Fibroblast of villous mesenchyme (primary cell): ENCODE measurements around the gene DGKG. TPM values are rescaled to one million over a fixed set of nuclear protein-coding genes. Genes with fewer than 3 reads are reported as not detected.

ENCODE experiments used
- DNase-seq: peaks from one replicate; pipeline ENCODE4 v3.0.0-alpha.2; 2010; ENCODE audit warnings: low read depth
- H3K4me3 ChIP-seq: 2 replicates; pipeline ENCODE4 v1.5.1; 2011; ENCODE audit warnings: low read depth, mild to moderate bottlenecking, low read length
- CTCF ChIP-seq: IDR thresholded peaks from 2 replicates; pipeline ENCODE4 v1.5.1; 2012; ENCODE audit warnings: low read depth, mild to moderate bottlenecking, low read length; ENCODE audit not compliant: insufficient read depth
- total RNA-seq: library from RNA; depleted of rRNA; stranded (reverse); fragments of >200 nt; gene quantifications from 2 replicates; pipeline ENCODE4 v1.2.3, GENCODE V29; 2012

The DGKG gene
- total RNA-seq, 1 donor: under 0.01 TPM

GRCh38 chr3:186124592-186124991, 237.4 kb downstream of the DGKG start:
- no peak overlapping the region for H3K4me3 ChIP-seq
- no peak for DNase-seq
- no peak for TF ChIP-seq CTCF

- no peak for TF ChIP-seq CTCF
- no peak for DNase-seq
- no peak overlapping the region for H3K4me3 ChIP-seq
These were observed 239.0 kb downstream of the DGKG start for GRCh38 chr3:186123012-186123411.

DNA sequence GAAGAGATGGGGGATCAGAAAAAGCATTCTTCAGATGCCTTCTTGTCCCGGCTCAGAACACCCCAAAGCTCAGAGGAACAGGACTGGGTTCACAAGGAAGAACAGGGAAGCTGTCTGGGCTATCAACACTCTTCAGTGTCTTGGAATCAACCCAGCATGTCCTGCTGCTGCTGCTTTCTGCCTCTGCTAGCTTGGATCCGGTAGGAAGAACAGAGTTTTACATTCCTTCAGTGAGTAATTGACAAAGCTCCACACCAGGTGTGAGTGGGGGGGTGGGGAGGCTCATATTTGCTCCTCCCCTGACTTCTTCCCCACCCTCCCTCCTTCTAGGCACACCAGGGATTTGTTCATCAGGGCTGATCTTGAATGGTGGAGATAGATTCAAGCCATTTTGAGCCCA, 240.1 kb downstream of the DGKG start:
- no peak for TF ChIP-seq CTCF
- no peak overlapping the region for H3K4me3 ChIP-seq
- no peak for DNase-seq

DNA sequence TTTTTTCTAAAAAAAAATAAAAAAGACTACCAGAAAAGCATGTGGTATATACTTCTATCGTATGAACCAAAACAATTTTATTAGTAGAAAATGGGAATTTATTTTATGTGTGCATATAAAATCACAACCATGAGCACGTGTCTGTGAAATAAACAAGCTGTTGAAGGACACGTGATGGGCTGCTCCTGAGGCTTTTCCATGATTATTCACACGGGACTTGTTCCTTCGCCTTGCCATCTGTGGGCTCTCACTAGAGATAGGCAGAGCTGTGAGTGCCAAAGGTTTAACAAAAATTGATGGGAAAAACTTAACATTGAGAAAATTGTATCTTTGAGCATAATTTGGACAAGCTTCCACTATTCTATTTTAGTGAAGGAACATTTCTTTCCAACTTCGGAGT, 240.8 kb downstream of the DGKG start:
- no peak overlapping the region for H3K4me3 ChIP-seq
- no peak for DNase-seq
- no peak for TF ChIP-seq CTCF

DNA sequence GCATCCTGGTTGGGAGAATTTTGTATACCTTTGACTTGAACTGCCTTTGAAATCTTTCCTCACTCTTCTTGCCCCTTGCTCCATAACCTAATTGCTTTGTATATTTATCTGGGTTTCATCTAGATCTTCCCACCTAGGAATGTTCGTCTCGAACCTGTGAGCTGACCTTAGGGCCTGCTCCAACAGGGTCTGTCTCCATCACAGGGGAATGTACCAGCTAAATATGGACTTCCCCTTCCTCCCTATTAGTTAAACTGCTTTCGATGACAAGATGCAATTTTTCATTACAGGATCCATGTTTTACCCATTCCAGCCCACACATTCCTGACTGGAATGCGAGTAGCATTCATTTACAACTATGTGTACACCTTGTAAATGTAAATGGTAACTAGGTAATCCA, 242.5 kb downstream of the DGKG start:
- no peak overlapping the region for H3K4me3 ChIP-seq
- DNase-seq: no peak
- no peak for TF ChIP-seq CTCF

GRCh38 chr3:186118692-186119091, 243.3 kb downstream of the DGKG start:
- TF ChIP-seq CTCF: no peak
- DNase-seq: no peak
- H3K4me3 ChIP-seq: no peak overlapping the region

DNA sequence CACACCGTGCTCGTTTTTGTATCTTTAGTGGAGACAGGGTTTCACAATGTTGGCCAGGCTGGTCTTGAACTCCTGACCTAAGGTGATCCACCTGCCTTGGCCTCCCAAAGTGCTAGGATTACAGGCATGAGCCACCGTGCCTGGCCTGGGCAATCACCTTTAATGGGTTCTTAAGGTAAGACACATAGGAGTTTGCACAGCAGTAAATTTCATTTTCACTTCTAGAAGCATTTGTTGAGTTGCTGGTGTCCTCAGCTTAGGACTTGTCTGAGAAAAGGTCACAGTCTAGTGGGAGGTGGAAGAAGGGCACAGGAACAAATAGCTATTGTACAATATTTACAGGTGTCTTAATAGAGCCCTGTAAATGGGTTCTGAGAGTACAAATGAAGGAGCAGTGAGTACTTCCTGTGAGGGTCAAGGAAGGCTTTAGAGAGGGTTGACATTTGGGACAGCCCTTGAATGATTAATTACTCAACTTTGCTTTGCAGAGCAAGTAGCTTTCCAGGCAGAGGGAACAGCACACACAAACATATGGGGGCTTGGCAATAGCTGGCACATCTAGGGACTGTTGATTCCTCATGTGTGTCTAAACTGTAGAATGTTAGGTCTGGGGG, 244.4 kb downstream of the DGKG start:
- H3K4me3 ChIP-seq: no peak overlapping the region
- no peak for DNase-seq
- no peak for TF ChIP-seq CTCF
